HG02678 (cell line): Measurements from ENCODE around the gene CDH4.

ENCODE experiments used
- ATAC-seq: cut with Tn5 transposase; IDR thresholded peaks from one replicate; pipeline ENCODE4 v1.9.1; 2021; ENCODE audit warnings: mild to moderate bottlenecking, moderate library complexity; ENCODE audit not compliant: unreplicated experiment

CDH4 gene

GRCh38 chr20:61322151-61322865, 70.2 kb downstream of the CDH4 start:
- ATAC-seq: no peak

GRCh38 chr20:61324906-61325305, 72.8 kb downstream of the CDH4 start:
- ATAC-seq: no peak

DNA sequence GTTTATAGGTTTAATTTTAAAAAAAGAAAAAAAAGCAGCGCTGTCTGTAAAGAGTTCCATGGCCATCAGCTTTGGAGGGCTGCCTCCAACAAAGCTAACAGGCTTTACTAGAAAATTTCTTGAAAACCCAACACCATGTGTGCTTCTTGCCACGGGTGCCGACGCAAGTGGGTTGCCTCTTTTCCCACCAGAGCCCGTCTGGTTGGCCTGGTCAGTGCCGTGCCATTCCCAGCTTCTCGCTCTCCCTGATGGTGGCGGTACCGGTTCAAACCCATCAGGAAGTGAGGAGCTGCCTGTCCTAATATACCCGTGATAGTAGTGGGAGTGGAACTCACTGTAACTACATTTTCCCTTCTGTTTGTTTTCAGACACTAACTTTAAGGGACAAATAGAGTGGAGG, 73.7 kb downstream of the CDH4 start:
- ATAC-seq: no peak

DNA sequence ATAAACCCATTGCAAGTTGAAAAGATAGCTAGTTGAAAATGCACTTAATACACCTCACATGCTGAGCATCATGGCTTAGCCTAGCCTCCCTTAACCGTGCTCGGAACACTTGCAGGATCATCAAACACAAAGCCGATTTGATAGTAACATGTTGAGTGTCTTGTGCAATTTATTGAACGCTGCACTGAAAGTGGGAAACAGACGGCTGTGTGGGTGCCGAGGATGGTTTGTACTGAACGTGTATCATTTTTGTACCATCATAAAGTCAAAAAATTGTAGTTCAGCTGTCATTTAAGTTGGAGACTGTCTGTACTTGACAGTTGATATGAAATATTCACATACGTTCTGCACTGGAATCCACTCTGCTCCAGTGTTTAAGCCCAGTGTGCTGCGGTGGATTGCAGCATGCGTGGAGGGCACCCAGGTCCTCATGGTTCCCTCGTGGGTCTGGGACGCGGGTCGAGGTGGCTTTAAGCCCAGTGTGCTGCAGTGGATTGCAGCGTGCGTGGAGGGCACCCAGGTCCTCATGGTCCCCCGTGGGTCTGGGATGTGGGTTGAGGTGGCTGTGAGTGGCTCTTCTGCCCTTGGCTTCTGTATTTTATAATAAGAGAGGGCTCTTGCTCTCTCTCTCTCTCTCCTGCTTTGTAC, 77.0 kb downstream of the CDH4 start:
- ATAC-seq: no peak

- no peak for ATAC-seq
Measured at GRCh38 chr20:61330441-61330840, 78.4 kb downstream of the CDH4 start.

- ATAC-seq: no peak
Measured at GRCh38 chr20:61331543-61331942, 79.5 kb downstream of the CDH4 start.

DNA sequence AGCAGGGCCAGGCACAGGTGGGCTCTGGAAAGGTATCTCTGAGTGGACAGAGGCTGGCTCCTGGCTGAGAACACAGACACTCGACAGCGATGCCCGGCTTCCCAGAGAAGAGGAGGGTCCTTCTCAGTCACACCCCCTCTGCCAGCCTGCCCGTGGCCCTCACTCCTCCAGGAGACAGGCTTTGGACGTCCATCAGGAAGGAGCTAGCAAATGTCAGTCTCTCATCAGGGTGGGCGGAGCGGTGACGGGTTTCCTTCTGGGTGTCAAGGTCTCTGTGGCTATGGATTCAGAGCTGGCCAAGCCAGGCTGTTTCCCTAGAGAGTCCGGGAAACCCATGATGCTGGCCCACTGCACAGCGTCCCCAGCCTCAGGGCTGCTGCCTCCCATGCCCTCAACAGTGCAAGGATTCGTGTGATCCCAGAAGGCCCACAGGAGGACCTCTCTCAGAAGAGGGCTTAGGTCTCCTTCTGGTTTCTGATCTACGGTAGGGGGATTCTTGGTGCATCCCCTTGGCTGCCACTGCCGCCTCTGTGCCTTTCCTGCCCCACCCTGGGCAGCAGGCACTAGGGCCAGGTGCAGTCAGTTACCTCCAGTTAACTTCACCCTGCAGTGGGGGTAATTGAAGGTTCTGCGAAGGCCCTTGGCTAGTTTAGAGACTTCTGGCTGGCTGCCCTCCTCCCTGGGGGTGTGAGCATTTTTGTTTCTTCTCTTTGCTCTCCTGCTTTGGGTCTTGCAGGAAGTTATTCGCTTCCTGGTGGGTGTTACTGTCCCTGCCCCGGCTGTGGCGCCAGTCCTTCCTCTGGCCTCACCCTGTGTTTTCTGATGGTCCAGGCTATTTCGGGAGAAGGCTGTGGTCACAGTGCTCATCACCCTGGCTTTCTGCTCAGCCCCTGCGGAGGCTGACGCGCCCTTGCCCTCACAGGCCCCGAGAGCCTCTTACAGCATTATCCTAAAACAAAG, 80.2 kb downstream of the CDH4 start:
- no peak for ATAC-seq

GRCh38 chr20:61333484-61334108, 81.5 kb downstream of the CDH4 start:
- no peak for ATAC-seq

- ATAC-seq: no peak
Measured at GRCh38 chr20:61340157-61340556, 88.1 kb downstream of the CDH4 start.

- ATAC-seq: no peak
Measured at GRCh38 chr20:61341605-61342004, 89.5 kb downstream of the CDH4 start.

DNA sequence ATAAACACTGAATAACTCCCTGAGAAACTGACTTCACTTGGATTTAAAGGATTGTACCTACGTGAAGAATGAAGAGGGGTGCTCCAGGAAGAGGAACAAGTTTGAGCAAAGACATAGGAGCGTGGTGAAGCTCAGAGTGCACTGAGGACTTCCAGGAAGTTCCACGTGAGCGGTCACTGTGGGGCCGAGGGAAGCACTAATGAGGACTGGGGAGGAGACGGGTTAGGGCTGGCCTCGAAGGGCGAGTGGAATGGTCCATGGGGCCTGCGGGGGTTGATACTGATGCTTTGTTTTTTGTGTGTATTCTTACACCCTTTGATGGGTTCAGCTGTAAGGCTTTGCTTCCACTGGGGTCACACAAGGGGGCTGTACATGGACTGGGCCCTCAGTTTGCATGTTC, 91.9 kb downstream of the CDH4 start:
- no peak for ATAC-seq

DNA sequence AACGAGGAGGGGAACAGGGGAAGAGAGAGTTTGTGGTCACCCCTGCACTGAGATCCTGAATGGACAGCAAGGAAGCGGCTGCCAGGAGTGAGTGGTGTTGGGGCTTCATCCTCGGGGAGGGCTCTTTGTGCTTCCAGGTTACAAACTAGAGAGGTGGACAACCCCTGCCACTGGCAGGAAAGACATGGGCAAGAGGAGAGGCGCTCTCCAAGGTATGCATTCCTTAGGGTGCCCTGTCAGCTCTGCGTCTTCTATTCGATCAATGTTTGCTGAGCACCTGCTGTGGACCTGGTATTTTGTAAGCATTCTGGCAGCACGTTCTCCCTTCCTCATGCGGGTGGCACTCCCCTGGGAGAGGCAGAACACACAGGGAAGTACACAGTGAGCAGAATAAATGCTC, 93.6 kb downstream of the CDH4 start:
- no peak for ATAC-seq

GRCh38 chr20:61346996-61347395, 94.9 kb downstream of the CDH4 start:
- no peak for ATAC-seq

- no peak for ATAC-seq
Measured at GRCh38 chr20:61347443-61347842, 95.4 kb downstream of the CDH4 start.

DNA sequence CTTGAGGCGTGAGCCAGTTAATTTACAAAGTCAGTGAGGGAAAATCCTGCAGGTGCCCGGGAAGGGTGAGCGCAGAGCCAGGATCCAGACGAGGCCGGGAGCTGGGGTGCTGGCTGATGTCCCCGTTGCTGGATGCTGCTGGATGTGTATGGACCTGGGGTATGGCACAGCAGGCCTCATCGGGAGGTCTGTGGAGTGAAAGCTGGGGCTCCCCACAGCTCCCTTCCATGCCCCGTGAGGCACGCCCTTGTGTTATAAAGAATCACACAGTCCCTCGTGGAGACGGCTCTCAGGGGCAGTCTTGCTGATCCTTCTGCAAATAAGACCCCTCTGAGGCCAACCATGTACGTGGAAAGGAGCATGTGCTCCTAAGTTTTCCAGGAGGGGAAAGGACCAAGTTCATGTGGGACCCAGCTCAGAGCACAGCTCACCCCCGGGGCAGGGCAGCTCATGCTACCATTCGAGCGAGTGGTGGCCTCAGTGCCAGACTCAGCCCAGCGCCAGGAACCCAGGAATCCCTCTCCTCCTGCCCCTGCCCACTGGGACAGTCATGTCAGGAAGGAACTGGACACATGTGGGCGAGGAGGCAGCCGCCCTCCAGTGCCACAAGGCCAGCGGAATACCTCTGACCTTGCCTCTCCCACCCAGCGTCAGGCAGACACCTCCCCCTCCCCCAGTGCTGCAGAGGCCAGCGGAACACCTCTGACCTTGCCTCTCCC, 97.5 kb downstream of the CDH4 start:
- ATAC-seq: no peak

- ATAC-seq: no peak
Measured at GRCh38 chr20:61350500-61351250, 98.6 kb downstream of the CDH4 start.

DNA sequence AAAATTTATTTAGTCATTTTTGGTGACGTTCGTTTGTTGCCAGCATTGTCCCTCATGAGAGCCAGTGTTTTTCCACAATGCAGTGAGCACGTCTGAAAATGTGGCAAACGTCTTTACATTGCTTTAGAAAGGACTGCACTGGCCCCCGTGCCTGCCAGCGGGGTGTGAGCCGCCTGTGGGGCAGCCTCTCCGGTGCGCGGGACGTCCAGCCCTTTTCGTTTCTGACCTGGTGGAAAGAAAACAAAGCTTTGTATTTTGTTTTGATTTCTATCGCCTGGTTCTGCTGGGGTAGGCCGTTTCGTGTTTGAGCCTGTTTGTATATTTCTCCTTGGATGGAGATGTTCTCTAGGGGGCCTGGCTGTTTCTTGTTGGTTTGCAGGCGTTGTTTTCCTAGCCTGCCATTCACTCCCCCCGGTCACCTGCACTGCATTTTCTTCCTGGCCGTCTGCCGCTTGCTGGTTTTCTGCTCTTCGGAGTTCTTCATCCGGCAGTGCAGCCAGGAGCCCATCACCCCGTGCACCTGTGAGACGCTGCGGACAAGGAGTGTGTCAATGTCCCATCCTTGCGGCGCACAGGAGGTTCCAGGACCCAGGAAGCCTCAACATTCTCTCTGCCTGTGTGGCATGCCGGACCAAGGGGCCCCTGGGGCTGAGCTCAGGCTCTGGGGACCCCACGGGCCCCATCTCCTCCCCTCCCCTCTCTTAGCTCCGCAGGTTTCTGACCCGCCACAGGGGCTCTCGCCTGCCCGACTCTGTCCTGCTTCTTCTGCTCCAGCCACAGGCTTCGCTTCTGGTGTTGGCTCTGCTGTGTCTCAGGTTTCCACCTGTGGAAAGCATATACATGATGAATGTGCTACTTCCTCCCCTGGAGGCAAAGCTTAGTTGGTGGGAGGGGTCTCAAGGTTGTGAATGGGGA, 100.5 kb downstream of the CDH4 start:
- ATAC-seq: no peak

DNA sequence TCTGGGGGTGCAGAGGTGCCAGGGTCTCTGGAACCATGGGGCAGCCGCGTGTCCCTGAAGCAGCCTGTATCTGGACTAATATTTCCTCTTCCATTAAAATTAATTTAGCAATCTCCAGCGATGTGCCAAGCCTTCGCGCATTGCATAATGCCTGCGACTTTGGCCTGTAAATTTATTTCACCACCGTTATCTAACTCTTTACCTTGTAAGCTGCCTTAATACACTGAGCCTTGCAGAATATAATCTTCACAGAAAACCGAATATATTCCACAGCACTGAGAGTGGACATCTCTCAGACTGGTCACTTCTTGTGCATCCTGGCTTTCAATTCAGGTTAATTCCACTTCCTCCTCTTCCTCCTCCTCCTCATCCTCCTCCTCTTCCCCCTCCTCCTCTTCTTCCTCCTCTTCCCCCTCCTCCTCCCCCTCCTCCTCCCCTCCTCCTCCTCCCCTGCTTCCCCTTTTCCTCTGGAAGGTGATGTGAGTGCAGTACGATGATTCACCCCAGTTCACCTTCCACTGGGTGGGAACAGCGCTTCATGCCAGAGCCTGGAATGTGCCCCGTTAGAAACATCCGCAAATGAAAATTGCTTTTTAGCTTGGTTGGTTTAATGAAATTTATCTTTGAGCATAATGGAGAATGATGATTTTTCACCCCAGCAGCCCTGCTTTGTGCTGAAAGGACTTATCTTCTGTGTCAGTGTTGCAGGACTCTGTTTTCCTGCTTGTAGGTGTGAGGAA, 101.4 kb downstream of the CDH4 start:
- ATAC-seq: no peak
